SHP77 (cell line): ENCODE measurements around the gene CSPG4.
"Not testable (repeated sequence)": the region's sequence is repeated elsewhere in the genome, so short reads cannot be mapped to it uniquely, and the experiment has no call there.

ENCODE experiments used
- DNase-seq, 2 experiments: peaks; one replicate each; lab custom pipeline; 2025; lab: John Stamatoyannopoulos, UW

Gene CSPG4

DNA sequence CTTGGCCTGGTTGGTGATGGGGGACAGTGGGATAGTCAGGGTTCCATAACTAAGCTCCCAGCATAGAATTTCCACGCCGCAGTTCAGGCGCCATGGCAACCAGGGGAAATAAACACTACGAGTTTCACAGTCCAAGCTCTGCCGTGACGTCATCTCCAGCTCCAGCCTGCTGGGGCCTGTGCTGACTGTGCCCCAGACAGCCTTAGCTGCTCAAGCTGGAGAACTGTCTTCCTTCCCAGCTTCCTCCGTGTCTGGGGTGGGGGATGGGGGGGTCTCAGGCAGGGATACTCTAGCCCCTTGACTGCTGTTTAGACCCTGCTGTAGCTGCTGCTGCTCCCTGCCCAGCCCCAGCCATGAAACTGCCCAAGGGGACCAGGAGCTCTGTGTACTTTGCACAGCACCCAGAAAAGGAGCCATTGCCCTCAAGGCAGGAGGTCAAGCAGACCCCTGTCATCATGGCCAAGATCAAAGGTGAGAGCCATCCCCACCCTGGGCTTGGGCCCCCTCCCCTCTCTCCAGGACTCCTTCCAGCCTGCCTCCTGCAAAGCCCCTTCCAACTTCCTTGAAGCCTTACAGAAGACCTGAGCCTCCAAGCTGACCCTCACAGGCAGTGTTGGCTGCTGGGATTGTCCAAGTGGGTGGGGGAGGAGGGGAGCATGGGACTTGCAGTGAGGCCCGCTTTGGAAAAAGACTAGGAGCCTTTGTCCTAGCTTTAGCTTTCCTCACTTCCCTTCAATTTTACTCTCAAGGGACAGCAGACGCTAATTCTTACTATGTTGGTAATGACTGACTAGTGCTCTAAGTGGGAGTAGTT lies 11.4 kb upstream of the CSPG4 start:
- peak; percentile 66 to 83 for DNase-seq

DNA sequence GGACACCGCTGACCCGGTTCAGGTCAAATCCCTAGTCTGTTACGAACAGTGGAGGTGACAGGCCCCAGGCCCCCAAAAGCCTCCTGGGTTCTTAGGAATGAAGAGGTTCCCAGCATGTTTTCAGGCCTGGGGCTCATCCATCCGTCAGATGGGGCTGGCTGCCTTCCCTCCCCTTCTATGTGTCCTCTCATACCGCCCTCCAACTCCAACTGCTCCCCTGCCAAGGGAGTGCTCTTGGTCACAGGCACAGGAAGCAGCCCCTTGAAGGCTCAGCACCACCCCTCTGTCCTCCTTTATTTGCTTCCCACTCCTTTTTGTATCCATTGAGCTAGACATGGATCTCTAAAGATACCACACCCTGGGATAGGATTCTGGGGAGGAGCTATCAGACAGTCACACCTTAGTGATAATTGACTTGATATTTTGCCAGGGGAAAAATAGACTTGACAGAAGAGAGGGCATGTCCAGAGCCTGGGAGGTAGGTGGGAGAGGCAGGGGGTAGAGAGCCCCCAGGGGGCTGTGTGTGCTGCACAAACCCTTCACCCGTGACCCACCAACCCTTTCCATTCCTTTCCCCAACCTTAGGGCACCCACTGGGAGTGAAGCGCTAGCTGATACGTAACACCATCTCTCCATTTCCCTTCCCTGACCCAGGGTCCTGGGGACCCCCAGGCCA lies 10.7 kb upstream of the CSPG4 start:
- peak; percentile 10 to 12 for DNase-seq

DNA sequence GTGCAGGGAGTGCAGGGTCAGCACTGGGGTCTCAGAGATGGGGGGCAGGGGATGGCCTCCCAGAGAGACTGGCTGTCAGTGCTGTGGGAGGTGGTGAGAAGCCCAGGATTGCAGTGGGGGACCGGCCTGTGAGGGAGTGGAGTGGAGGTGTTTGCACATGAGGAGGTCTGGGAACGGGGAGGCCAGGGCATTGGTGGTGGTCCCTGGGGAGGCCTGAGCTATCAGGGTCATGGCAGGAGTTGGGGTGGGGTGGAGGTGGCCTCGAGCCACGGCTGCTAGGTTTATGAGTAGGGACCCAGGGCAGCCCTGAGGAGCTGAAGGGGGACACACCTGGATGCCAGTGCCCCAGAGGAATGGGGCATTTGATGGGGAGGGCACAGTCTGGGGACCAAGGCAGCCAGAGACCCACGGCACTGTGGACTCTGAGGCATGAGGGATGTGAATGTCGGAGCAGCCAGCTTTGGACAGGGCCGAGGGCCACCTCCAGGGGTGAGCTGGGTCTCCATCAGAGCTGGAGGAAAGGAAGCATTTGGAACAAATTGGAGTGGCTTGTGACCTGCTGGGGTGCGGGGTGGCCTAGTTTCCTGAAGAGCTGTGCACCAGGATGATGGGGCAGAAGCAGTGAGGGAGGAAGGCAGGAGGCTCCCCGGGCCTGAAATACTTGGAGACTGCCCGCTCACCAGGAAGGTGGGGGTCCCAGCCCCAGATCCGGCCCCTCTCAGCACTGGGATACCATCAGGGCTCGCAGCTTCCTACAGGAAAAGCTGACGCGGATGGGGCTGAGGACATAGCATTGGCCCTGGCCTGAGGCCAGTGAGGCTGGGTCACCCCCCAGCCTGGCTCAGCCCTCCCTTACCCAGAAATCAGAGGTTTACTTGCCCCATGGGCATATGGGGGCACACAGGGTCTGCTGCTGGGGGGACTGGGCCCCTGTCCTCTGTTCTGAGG lies 9.5 kb upstream of the CSPG4 start:
- DNase-seq = no peak

DNA sequence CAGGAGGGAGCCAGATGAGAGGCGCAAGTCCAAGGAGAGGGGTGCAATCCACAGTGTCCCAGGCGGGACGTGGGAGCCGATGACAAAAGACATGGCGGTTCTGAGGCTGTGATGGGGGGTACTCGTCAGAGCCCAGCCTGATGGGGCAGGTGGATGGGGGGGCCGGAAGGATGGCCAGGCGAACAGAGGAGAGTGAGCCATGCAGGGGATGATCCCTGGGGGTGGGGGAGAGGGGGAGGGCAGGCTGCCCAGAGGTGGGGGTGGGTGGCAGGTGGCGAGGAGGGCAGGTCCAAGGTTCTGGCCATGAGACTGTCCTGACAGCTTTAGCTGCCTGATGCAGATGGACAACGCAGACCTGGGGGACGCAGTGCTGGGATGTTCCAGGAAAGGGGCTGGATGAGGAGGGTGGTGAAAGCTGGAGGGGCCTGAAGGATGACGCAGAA lies 8.9 kb upstream of the CSPG4 start:
- no peak for DNase-seq

DNA sequence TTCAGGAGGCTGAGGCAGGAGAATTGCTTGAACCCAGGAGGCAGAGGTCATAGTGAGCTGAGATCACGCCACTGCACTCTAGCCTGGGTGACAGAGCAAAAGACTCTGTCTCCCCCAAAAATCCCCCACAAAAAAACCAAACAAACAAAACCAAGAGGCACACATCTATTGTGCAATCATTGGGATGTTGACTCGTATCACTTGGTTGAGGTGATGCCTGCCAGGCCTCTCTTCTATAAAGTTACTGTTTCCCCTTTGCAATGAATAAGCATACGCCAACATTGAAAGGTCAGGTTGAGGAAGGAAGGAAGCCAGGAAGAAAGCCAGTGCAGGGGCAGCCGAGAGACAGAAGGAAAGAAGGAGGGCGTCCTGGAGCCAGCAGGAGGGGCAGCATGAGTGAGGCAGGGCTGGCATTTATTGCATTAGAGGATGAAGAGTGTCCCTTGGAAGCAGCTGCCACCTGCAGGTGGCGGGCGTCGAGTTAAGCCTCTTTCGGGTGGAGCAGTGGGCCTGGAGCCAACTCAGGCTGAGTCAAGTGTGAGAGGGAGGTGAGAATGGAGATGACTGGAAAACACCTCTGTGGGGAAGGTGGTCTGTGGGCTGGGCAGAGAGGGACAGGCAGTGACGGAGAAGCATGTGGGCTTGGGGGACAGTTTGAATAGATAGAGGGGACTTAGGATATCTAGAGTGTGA lies 8.3 kb upstream of the CSPG4 start:
- DNase-seq = peak; percentile 79 to 94

DNA sequence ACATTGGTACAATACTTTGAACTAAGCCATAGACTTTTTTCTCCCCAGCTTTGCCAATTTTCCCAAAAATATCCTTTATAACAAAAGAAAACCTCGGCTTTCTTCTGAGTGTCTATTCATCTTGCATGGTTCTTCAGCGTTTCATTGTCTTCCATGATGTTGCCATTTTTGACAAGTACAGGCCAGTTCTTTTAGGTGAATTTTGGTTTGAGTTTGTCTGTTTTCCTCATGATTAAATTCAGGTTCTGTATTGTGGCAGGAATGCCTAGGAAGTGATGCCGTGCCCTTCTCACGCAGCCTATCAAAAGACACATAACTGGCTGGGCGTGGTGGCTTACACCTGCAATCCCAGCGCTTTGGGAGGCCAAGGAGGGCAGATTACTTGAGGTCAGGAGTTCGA lies 7.6 kb upstream of the CSPG4 start:
- no peak for DNase-seq

DNA sequence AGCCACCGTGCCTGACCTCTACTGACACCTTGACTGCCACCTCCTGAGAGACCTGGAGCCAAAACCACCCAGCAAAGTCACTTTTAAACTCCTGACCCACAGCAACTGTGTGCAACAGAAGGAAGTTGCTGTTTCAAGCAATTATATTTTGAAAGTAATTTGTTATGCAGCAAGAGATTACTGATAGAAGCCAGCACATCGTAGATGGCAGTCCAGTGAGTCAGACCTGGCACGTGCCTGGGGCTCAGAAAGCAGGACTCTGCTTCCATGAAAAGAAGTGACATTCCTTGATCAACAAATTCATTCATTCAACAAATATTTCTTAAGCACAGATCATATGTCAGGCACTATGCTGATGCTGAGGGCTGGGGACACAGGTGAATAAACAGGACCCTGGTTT lies 5.7 kb upstream of the CSPG4 start:
- no peak for DNase-seq

DNA sequence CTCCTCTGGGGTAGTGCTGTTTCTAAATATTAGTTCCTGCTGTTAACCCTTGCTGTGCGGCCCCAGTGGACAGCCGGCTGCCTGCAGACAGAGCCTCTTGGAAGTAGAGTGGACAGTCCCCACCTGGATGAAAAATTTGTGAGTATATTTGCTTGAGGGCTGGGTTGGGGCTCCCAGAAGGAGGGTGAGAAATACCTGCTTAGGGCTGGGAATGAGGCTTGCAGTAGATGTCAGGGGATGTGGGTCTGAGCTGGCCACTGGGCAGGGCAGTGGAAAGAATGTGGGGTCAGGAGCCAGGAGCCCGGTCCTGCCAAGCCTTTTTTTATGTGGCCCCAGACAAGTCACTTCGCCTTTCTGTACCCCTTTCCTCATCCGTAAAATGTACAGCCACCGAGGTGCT lies 4.4 kb upstream of the CSPG4 start:
- DNase-seq = not testable (repeated sequence)

DNA sequence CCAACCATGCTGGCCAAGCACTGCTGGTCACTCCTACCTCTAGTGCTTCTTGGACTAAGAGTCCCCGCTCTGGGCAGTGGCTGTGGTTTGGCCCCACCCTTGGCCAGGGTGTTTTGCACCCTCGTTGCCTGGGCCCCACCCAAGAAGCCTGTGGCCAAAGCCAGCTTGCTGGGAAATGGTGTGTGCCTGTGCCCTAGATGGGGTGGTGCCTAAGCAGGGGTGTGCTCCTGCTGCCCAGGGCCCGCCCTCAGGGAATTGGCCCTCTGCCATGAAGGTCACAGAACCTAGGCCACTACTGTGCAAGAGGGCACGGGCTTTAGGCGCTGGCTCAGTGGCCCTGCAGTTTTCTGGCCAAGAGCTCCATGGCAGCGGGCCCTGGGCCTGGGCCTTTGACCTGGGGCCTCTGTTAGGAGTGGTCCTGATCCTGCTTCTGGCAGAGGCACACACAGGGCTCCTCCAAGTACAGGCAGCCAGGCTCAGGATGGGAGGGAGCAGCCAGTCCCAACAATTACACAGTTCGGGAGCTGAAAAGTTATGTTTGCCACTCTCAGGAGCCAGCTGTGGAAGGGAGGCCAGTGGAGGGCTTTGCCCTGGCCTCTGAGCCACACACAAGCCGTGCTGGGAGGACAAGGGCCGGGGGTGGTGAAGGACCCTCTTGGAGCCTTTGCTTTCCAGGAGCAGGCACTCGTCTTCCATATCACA lies 3.8 kb upstream of the CSPG4 start:
- DNase-seq = not testable (repeated sequence)

DNA sequence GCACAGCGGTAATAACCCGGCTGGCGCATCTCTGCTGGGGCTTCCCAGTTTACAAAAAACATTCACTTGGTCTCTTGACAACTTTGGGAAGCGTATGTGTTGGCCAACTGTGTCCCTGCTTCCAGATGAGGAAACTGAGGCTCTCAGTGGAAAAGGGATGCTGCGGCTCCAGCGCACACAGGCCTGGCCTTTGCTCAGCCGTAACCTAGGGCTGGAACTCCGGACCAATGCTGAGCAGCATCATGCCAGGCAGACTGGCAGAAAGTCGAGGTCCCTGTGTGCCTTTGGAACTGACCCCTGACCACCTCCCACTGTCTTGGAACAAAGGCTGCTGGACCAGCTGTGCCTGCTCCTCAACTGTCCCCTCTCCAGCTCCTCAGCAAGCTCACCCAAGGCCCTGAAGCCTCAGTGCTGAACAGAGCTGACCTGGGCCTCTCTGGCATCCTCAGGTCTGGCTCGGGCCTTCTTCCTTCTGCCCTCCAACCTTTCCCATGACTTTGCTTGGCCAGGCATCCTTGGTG lies 2.7 kb upstream of the CSPG4 start:
- not testable (repeated sequence) for DNase-seq

DNA sequence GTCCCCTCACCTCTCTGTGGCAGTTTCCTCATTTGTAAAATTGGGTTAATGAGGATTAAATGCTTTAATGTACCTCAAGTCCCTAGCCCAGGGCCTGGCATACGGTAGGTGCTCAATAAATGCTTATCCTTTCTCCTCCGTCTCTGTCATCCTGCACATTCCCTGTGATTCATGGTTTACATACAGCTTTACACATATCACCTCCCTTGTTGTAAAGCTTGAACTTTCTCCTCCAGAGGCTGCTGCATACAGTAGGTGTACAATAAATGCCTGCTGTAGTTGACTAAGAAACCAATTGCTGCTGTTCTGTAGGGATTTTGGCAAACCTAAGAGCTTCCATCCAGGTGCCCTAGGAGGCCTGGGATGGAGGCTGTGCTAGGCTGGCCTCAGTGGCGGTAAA lies 1.5 kb upstream of the CSPG4 start:
- no peak for DNase-seq

DNA sequence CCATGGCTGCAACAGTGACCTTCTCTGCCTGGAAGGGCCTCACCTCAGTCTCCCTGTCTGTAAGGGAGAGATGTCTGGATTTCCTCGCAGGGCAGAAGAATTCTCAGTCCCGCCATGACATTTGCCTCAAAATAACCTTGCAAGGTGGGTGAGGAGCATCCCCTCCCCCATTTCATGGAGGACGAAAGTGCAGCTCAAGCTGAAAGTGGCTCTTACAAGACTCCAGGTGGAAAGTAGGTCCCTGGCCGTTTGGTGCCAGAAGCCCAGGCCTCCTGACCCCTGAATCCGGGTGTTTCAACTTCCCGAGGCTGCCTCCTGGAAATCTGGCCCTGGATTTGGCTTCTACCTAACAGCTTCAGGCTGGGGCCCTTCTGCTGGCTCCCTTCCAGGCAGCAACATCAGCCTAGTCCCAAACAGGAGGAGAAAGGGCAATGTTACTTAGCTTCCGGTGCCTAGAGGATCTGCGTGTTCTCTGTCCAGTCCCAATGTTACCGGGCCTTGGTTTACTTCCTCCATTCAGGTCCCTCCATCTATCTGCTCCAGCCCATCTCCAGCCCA lies 769 bp upstream of the CSPG4 start:
- peak; percentile 27 to 67 for DNase-seq

DNA sequence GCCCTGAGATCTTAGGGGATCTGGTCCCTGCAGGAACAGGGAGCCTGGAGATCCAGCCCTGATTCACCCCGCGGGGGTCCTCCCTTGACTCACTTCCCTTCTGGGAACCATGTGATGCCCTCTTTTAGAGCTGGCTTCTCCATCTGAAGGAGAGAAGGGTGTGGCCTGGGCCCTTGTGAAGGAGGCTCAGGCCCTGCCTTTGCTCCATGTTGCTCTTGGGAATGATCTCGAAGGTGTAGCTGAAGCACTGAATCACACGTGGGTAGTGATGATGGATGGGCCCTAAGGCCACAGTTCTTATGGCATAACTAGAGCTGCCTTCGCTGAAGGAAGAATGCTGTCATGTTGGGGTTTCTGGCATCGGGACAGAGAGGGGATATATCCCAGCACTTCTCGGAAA lies 1.2 kb downstream of the CSPG4 start:
- not testable (repeated sequence) for DNase-seq

DNA sequence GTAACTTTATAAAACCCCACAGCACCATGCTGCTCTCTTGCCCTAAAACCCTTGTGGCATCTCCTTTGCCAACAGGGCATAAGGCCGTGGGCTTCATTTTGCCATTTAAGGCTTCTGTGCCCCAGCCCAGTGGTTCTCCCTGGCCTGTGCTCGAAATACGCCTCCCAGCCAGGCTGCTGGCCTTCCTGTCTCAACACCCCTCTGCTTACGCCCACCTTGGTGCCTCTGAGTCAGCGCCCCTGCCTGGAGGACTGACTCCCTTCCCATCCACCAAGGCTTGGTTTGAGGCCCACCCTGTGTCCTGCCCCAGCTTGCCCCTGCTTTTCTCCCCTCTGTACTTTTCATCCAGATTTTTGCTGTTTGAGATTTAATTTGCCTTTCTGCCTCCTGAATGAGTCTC lies 1.8 kb downstream of the CSPG4 start:
- DNase-seq = not testable (repeated sequence)

DNA sequence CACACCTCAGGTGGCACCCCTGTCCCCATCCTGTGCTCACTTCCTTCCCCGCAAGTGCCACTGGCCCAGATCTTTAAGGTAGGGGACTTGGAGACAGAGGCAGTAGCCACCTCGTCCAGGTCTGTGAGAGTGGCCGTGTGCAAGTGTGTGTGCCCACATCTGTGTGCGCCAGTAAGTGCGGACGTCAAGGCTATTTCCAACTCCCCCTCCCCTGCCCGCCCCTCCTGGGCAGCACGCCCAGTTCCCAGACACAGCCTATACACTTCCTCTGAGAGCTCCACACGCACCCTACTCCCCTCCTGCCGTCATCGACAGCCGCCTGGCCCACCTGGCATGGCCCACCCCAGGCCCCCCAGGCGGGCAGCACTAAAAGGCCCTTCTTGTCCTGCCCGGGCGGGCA lies 3.2 kb downstream of the CSPG4 start:
- peak; percentile 61 to 66 for DNase-seq

DNA sequence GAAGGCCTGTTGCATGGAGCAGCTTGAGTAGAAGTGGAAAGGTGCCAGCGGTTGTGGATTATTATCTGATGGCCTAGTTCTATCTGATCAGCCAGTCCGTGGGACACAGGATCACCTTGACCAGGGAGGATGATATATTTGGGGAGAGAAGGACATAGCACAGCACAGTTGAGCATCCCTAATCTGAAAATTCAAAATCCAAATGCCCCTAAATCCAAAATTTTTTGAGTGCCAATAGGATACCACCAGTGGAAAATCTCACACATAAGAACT lies 6.0 kb downstream of the CSPG4 start:
- no peak for DNase-seq

DNA sequence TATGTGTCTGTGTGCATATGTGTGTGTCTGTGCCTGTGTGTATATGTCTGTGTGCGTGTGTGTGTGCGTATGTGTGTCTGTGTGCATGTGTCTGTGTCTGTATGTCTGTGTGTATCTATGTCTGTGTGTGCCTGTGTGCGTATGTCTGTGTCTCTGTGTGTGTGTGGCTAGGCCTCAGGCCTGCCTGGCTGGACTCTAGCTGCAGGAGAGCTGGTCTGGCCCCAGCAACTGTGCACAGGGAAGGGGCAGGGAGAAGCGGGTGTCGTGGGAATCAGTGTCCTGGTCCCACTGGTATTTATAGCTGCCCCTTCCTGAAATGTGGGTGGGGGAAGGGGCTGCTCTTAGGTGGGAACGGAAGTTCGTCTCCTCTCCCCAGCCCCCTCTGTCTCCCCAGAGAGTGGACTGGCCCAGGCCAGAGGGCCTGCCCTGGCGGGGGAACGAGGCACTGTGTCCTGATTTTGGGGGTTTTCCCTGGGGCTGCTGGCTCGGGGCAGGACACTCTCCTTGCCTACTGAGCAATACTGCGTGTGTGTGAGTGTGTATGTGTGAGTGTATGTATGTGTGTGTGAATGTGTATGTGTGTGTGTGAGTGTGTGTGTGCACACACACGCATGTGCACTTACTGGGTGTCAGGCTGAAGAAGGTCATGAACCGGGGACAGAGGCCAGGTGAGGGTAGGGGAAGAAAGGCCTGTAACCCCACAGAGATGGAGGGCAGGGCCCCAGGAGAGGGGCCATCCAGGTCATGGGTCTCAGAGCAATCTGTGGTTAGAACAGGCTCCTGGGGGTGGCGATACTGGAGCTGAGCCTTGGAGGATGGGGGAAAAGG lies 6.6 kb downstream of the CSPG4 start:
- no peak for DNase-seq

DNA sequence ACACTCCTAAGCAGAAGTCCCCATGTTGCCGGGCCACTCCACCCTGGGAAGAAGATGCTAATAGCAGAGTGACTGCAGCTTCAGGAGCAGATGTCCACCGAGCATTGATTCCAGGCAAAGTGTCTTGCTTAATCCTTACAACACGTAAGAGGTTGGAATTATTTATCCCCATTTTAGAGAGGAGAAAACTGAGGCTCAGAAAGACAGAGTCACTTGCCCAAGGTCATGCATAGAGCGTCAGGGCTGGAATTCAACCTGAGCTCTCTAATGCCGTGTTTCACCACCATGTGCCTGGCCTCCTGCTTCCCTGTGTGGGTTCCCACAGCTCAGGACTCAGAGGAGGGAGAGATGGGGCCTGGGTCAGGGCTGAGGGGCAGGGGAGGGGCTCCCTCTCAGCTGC lies 7.3 kb downstream of the CSPG4 start:
- not testable (repeated sequence) for DNase-seq

DNA sequence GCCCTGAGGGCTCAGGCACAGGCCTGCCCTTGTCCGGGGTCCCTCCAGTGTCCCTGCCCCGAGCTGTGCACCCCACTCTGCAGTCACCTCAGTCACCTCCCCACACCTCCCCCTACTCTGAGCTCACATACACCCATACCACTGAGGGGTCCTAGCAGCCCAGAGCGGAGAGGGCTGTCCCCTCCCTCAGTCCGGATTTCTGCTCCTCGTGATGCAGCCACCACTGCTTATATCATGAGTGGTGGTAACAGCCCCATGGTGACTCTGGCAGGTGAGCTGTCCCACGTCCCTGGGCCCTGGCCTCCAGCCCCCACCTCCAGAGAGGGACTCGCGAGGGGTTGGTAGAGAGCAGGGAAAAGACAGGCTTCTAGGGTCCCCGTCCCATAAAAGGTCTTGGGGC lies 8.0 kb downstream of the CSPG4 start:
- no peak for DNase-seq

DNA sequence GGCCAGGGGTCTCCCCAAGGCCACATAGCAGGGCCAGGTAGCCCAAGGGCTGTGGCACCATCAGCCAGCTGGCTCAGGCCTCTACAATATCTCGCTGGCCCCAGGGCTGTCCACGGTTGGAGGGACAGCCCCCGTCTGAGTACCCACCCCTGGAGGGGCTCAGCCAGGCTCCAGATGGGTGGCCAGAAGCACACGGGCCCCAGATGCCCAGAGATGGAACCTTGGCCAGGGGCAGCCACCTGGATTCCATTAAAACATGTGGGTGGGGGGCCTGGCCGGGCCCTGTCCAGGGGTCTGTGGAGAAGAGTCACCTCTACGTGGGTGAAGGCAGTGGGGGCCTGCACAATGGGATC lies 8.4 kb downstream of the CSPG4 start:
- DNase-seq = no peak
